ENCODE measurements around the gene GAS7. TPM values are rescaled to one million over a fixed set of nuclear protein-coding genes. Genes with fewer than 3 reads are reported as not detected.

The GAS7 gene
- total and polyA plus RNA-seq, 3 donors from 2014 or later: 70.2 to 184 (median 152) TPM

DNA sequence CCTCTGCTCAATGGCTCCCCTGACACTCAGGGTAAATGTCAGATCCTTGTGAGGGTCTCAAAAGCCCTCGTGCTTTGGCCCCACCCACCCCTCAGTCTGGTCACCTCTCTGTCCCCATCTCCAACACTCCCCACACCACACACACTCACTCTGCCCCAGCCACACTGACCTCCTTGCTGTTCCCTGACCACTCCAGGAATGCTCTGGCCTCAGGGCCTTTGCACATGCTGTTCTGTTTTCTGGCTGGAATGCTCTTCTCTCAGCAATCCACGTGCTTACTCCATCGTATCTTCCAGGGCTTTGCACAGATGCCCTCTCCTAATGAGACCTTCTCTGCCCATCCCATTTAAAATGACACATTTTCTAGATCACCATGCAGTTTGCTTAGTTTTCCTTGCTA lies 28.2 kb downstream of the GAS7 start:
- intact Hi-C loops (cut with DNase I; ENCODE audit: low total_unique reads): no loop called here
- Histone ChIP-seq H3K4me3 (no peak overlapping the region), H3K27ac (no peak overlapping the region), H3K4me1 (no peaks in the 10 kb centered on the region), H3K36me3 (ENCODE audit: low read depth, missing control alignments) (no peaks in the 10 kb centered on the region), H3K27me3 (no peaks in the 10 kb centered on the region), H3K9me3 (no peaks in the 10 kb centered on the region)
- TF ChIP-seq CTCF (IDR thresholded peaks at IDR 0.05) (no peak), POLR2A (IDR thresholded peaks at IDR 0.05) (no peak)
- DNase-seq: no peak
- 78 to 90% methylated on average over 3 of the region's 3 CpGs for WGBS, 2 donors

- 84 to 85% methylated on average over 4 of the region's 4 CpGs for WGBS, 2 donors
Observed at GRCh38 chr17:10169290-10169689, 29.1 kb downstream of the GAS7 start.

DNA sequence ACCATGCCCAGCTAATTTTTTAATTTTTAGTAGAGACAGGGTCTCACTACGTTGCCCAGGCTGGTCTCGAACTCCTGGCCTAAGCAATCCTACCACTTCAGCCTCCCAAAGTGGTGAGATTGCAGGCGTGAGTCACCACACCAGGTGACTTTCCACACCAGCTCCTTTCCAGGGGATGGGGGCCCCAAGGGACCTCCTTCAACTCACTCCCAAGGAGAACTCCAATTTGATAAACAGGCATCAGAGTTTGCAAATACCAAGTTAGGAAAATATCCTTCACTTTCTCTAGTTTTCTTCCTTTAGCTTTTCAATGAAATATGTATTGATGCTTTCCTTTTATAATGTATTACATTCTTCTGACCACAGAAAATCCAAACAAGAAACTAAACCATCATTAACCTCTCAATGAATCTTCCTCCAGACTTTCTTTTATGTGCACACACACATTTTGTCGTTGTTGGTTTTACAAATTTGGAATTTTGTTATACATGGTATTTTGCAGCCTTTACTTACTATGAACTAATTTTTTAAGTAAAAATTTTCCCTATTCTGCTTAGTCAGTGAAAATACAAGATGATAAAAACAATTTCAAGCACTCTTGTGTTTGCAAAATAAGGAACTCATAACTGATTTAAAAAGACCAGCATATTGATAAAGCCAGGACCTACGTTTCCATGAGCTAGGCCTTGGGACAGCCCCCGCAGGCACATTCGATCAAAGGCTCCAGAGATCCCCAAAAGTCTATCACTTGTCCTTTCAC lies 32.0 kb downstream of the GAS7 start:
- WGBS, 2 donors: 91 to 96% methylated on average over 7 of the region's 7 CpGs
- Histone ChIP-seq H3K27ac (no peak overlapping the region), H3K27me3 (no peaks in the 10 kb centered on the region), H3K4me1 (no peaks in the 10 kb centered on the region), H3K4me3 (no peak overlapping the region), H3K36me3 (ENCODE audit: low read depth, missing control alignments) (no peaks in the 10 kb centered on the region), H3K9me3 (no peaks in the 10 kb centered on the region)
- DNase-seq: no peak
- TF ChIP-seq CTCF (IDR thresholded peaks at IDR 0.05) (no peak), POLR2A (IDR thresholded peaks at IDR 0.05) (no peak)
- intact Hi-C loops (cut with DNase I; ENCODE audit: low total_unique reads): no loop called here

More at GRCh38 chr17:10169290-10169689, 29.1 kb downstream of the GAS7 start:
- Histone ChIP-seq H3K27me3 (no peaks in the 10 kb centered on the region), H3K4me3 (no peak overlapping the region), H3K4me1 (no peaks in the 10 kb centered on the region), H3K27ac (no peak overlapping the region), H3K36me3 (ENCODE audit: low read depth, missing control alignments) (no peaks in the 10 kb centered on the region), H3K9me3 (no peaks in the 10 kb centered on the region)
- DNase-seq: no peak
- intact Hi-C loops (cut with DNase I; ENCODE audit: low total_unique reads): no loop called here
- TF ChIP-seq POLR2A (IDR thresholded peaks at IDR 0.05) (no peak), CTCF (IDR thresholded peaks at IDR 0.05) (no peak)

GRCh38 chr17:10162096-10162495 lies 36.3 kb downstream of the GAS7 start:
- H3K9me3 ChIP-seq: no peaks in the 10 kb centered on the region
- TF ChIP-seq CTCF (IDR thresholded peaks at IDR 0.05): no peak
- no peak for TF ChIP-seq POLR2A (IDR thresholded peaks at IDR 0.05)
- no peak overlapping the region for H3K27ac ChIP-seq
- H3K4me3 ChIP-seq: no peak overlapping the region
- H3K36me3 ChIP-seq (ENCODE audit: low read depth, missing control alignments): no peaks in the 10 kb centered on the region
- WGBS, 2 donors: 61 to 75% methylated on average over 5 of the region's 5 CpGs
- DNase-seq: no peak
- H3K27me3 ChIP-seq: no peaks in the 10 kb centered on the region
- intact Hi-C loops (cut with DNase I; ENCODE audit: low total_unique reads): no loop called here
- no peaks in the 10 kb centered on the region for H3K4me1 ChIP-seq

GRCh38 chr17:10161386-10161785 lies 37.0 kb downstream of the GAS7 start:
- intact Hi-C loops (cut with DNase I; ENCODE audit: low total_unique reads): no loop called here
- no peak for TF ChIP-seq CTCF (IDR thresholded peaks at IDR 0.05)
- no peak for TF ChIP-seq POLR2A (IDR thresholded peaks at IDR 0.05)
- Histone ChIP-seq H3K27me3 (no peaks in the 10 kb centered on the region), H3K9me3 (no peaks in the 10 kb centered on the region), H3K36me3 (ENCODE audit: low read depth, missing control alignments) (no peaks in the 10 kb centered on the region), H3K4me3 (no peak overlapping the region), H3K27ac (no peak overlapping the region), H3K4me1 (no peaks in the 10 kb centered on the region)
- no peak for DNase-seq
- WGBS, 2 donors: 88 to 94% methylated on average over 5 of the region's 5 CpGs
